HepG2 (cell line): Measurements from ENCODE around the gene PCSK6. TPM values are rescaled to one million over a fixed set of nuclear protein-coding genes. Genes with fewer than 3 reads are reported as not detected.

Experiments
- ATAC-seq: fragments of 200-7000 bp; cut with Tn5 transposase; 3 replicates; pipeline ENCODE4 v1.9.1; 2020; ENCODE audit warnings: mild to moderate bottlenecking, moderate library complexity
- BruUV-seq: library from RNA; stranded (reverse); fragments of 400-500 nt; replicated peaks from 2 replicates; lab custom pipeline; 2021; lab: Mats Ljungman, UMichigan
- CTCF ChIA-PET: fragments of 300-600 bp; formaldehyde crosslinking; extraction: SDS; loops from one replicate; lab custom pipeline; 2021; ENCODE audit warnings: low total read pairs, inconsistent platforms, low intra/inter-chr PET ratio; lab: Yijun Ruan, JAX
- POLR2A ChIA-PET: fragments of 350-600 bp; sonication (Branson Sonifier 250); formaldehyde crosslinking; loops from one replicate; lab custom pipeline; 2020; ENCODE audit warnings: antibody characterized with exemption, inconsistent platforms; lab: Yijun Ruan, JAX
- DNase-seq: peaks from one replicate; pipeline ENCODE4 v3.0.0-alpha.2; 2015; ENCODE audit warnings: low spot score
- FAIRE-seq: peaks from 3 replicates; lab custom pipeline; 2011; peaks lifted over from hg19 to GRCh38; lab: Jason Lieb, UNC
- H2AFZ ChIP-seq: one replicate; pipeline ENCODE4 v1.6.1; 2011; ENCODE audit warnings: low read length, inconsistent platforms
- H3K27ac ChIP-seq: fragments of 300-600 bp; 3 replicates; pipeline ENCODE4 v1.8.0; 2011; ENCODE audit warnings: mixed run types, mild to moderate bottlenecking, mixed read lengths, low read length, inconsistent platforms; ENCODE audit not compliant: insufficient read depth; ENCODE audit errors: extremely low read length
- H3K27me3 ChIP-seq, 2 experiments: fragments of 200-600 bp in 1 of 2; 2 replicates in 1 of 2; 3 replicates in 1 of 2; pipeline versions ENCODE4 v1.6.0 to v1.8.0; 2011; ENCODE audit warnings: low read length in 2 of 2, mild to moderate bottlenecking in 2 of 2, moderate library complexity in 2 of 2, inconsistent platforms in 1 of 2; ENCODE audit not compliant: insufficient read depth in 2 of 2, control insufficient read depth in 1 of 2
- H3K36me3 ChIP-seq, 2 experiments: fragments of 200-600 bp in 1 of 2; replicated peaks in 1 of 2; 2 replicates in 1 of 2; 3 replicates in 1 of 2; pipeline versions ENCODE4 v1.5.1 to v1.8.0; 2011; ENCODE audit warnings: low read length in 2 of 2, inconsistent platforms in 1 of 2; ENCODE audit not compliant: insufficient read depth in 2 of 2, control insufficient read depth in 1 of 2
- H3K4me1 ChIP-seq: 2 replicates; pipeline ENCODE4 v1.5.1; 2012; ENCODE audit warnings: low read length, inconsistent platforms; ENCODE audit not compliant: insufficient read depth
- H3K4me2 ChIP-seq: 2 replicates; pipeline ENCODE4 v1.6.0; 2011; ENCODE audit warnings: low read depth, low read length, inconsistent platforms
- H3K4me3 ChIP-seq, 3 experiments: fragments of 200-600 bp in 1 of 3; sonication (generic), shearing (Covaris generic) in 1 of 3; replicated peaks in 1 of 3; 2 replicates each; pipeline ENCODE4 v1.5.1; 2011 to 2016; ENCODE audit warnings: low read length in 3 of 3, inconsistent platforms in 2 of 3, low read depth in 2 of 3, mild to moderate bottlenecking in 2 of 3, control low read depth in 1 of 3, mixed read lengths in 1 of 3; ENCODE audit not compliant: insufficient read depth in 1 of 3
- H3K79me2 ChIP-seq: one replicate; pipeline ENCODE4 v1.6.1; 2011; ENCODE audit warnings: low read length, inconsistent platforms; ENCODE audit not compliant: insufficient read depth
- H3K9ac ChIP-seq: 2 replicates; pipeline ENCODE4 v1.6.0; 2011; ENCODE audit warnings: mild to moderate bottlenecking, low read depth, low read length, inconsistent platforms; ENCODE audit not compliant: insufficient read depth
- H3K9me3 ChIP-seq: 2 replicates; pipeline ENCODE4 v1.5.1; 2012; ENCODE audit warnings: mild to moderate bottlenecking, low read length
- H4K20me1 ChIP-seq: 2 replicates; pipeline ENCODE4 v1.6.0; 2011; ENCODE audit warnings: inconsistent platforms, mild to moderate bottlenecking, low read length, moderate library complexity; ENCODE audit not compliant: insufficient read depth
- HHEX ChIP-seq: IDR thresholded peaks from 2 replicates; pipeline ENCODE4 v1.6.1; 2016; ENCODE audit warnings: control low read depth
- JUNB ChIP-seq: sonication (generic); formaldehyde crosslinking; IDR thresholded peaks from 2 replicates; pipeline ENCODE4 v1.8.0; 2022; ENCODE audit warnings: missing genetic modification reagents, mild to moderate bottlenecking, borderline replicate concordance
- MAFK ChIP-seq, 2 experiments: IDR thresholded peaks in 1 of 2; conservative IDR thresholded peaks in 1 of 2; 2 replicates each; pipeline ENCODE4 v1.6.1; 2011; ENCODE audit warnings: improper control_type of control experiment in 2 of 2, low read length in 2 of 2
- MLLT10 ChIP-seq: sonication (generic); formaldehyde crosslinking; IDR thresholded peaks from 2 replicates; pipeline ENCODE4 v1.4.0; 2020; ENCODE audit warnings: missing genetic modification reagents
- TEAD2 ChIP-seq: sonication (generic); formaldehyde crosslinking; IDR thresholded peaks from 2 replicates; pipeline ENCODE4 v1.9.0; 2021; ENCODE audit warnings: missing genetic modification reagents
- THAP7 ChIP-seq: sonication (generic); formaldehyde crosslinking; IDR thresholded peaks from 2 replicates; pipeline ENCODE4 v1.8.1; 2023; ENCODE audit warnings: mild to moderate bottlenecking, missing genetic modification reagents
- TOPORS ChIP-seq: sonication (generic); formaldehyde crosslinking; IDR thresholded peaks from 2 replicates; pipeline ENCODE4 v1.8.0; 2023; ENCODE audit warnings: mild to moderate bottlenecking, missing genetic modification reagents
- YEATS2 ChIP-seq: sonication (generic); formaldehyde crosslinking; IDR thresholded peaks from 2 replicates; pipeline ENCODE4 v1.4.0; 2020; ENCODE audit warnings: missing genetic modification reagents, borderline replicate concordance
- ZMYM2 ChIP-seq: sonication (generic); formaldehyde crosslinking; IDR thresholded peaks from 2 replicates; pipeline ENCODE4 v1.8.0; 2022; ENCODE audit warnings: mild to moderate bottlenecking, missing genetic modification reagents
- ZNF138 ChIP-seq: sonication (generic); formaldehyde crosslinking; IDR thresholded peaks from 2 replicates; pipeline ENCODE4 v1.5.0; 2020; ENCODE audit warnings: mild to moderate bottlenecking, low read depth, missing genetic modification reagents
- ZNF180 ChIP-seq: sonication (generic); formaldehyde crosslinking; IDR thresholded peaks from 2 replicates; pipeline ENCODE4 v1.4.0; 2020; ENCODE audit warnings: low read depth, missing genetic modification reagents, borderline replicate concordance
- ZNF33B ChIP-seq: sonication (generic); formaldehyde crosslinking; IDR thresholded peaks from 2 replicates; pipeline ENCODE4 v1.5.1; 2020; ENCODE audit warnings: mild to moderate bottlenecking, missing genetic modification reagents
- WGBS: methylation state at CpG from one replicate; pipeline ENCODE4 v1.1.6; 2017; ENCODE audit warnings: low lambda C conversion rate; 5-methylcytosine and 5-hydroxymethylcytosine counted together
- in situ Hi-C: cut with HindIII; loops from 2 replicates; pipeline ENCODE4 v1.10.0; 2017; ENCODE audit warnings: low pct_unique_long_range_greater_than_20kb; ENCODE audit not compliant: extremely low pct_ligation_motif_present
- intact Hi-C: fragments of 100-400 bp; cut with micrococcal nuclease; formaldehyde crosslinking; loops from one replicate; pipeline ENCODE4 v1.10.0; 2022; ENCODE audit not compliant: unreplicated experiment
- polyA plus RNA-seq, 8 experiments: library from polyadenylated mRNA; depleted of rRNA in 3 of 8; stranded (reverse) in 7 of 8; unstranded in 1 of 8; fragments of >200 nt; fragmentation: Illumina TruSeq in 4 of 8; extraction: Trizol in 4 of 8; gene quantifications; 2 replicates each; pipeline versions ENCODE4 v1.2.1 to v1.2.3, GENCODE V29; 2011 to 2016; ENCODE audit warnings: low read depth in 4 of 8, missing spikeins in 1 of 8, mixed read lengths in 1 of 8; ENCODE audit not compliant: insufficient read depth in 1 of 8
- total RNA-seq, 5 experiments: library from RNA; depleted of rRNA; stranded (reverse); fragments of >200 nt; fragmentation: Illumina TruSeq; extraction: Trizol; gene quantifications; 2 replicates each; pipeline ENCODE4 v1.2.3, GENCODE V29; 2016; ENCODE audit warnings: low read depth in 1 of 5
- TF ChIP-seq, protein P1 (sequence below): sonication (generic); formaldehyde crosslinking; IDR thresholded peaks from 2 replicates; pipeline ENCODE4 v1.9.0; 2022; ENCODE audit warnings: missing genetic modification reagents, mild to moderate bottlenecking, borderline replicate concordance
- TF ChIP-seq, protein P2 (sequence below), 2 experiments: fragments of 450-650 bp in 1 of 2; sonication (generic) in 1 of 2; formaldehyde crosslinking in 1 of 2; IDR thresholded peaks; 2 replicates each; pipeline versions ENCODE4 v1.6.1 to v1.8.0; 2016 to 2022; ENCODE audit warnings: antibody characterized with exemption in 1 of 2, mild to moderate bottlenecking in 1 of 2, missing genetic modification reagents in 1 of 2

PCSK6 gene
- total and polyA plus RNA-seq, 2 of the 13 experiments (the other 11 are each of a cell fraction or from before 2014, with no cell fraction given): 56.5 to 155 TPM

DNA sequence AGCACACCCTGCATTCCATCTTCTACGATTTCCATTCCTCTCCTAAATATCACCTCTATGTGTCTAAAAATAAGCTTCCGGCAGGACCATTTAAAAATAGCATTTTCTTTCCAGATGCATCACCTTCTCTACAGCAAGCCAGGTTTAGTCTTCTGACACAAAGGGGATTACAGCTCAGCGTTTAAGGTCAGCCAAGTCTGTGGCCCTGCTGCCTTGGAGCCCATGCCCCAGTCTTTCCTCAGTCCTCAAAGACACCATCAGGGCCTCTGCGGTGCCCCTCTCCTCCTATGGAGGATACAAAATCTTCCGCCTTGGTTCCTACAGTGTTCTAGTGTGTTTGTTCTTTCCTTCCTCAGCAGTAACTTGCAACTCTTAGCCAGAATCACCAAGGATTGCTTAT, 216.0 kb downstream of the PCSK6 start:
- H3K4me2 ChIP-seq: no peak overlapping the region
- no peak for DNase-seq
- FAIRE-seq: no peak
- CTCF ChIA-PET: no interaction called here
- H3K27me3 ChIP-seq: no peaks in the 10 kb centered on the region; a peak in 1 of 5 replicates
- POLR2A ChIA-PET: no interaction called here
- no peaks in the 10 kb centered on the region for H3K9me3 ChIP-seq
- H3K9ac ChIP-seq: no peak overlapping the region
- in situ Hi-C loops (loop anchor here (25.0 kb wide), 2 partner anchors 361 to 611 kb away; partner anchors contain the start of gene LRRK1), intact Hi-C loops (no loop called here)
- peaks cover 14 to 52% of the 10 kb centered on the region in 2 experiments for H3K36me3 ChIP-seq
- peaks cover 20% of the 10 kb centered on the region for H3K79me2 ChIP-seq
- no peak for ATAC-seq
- no peak overlapping the region for H3K4me3 ChIP-seq
- H2AFZ ChIP-seq: no peak overlapping the region
- no peak overlapping the region for H3K27ac ChIP-seq
- BruUV-seq: no TSS peak
- WGBS: 77% methylated on average over 5 of the region's 5 CpGs
- H4K20me1 ChIP-seq: no peaks in the 10 kb centered on the region; the same call in 1 of the 2 replicates
- peaks cover 23% of the 10 kb centered on the region for H3K4me1 ChIP-seq
- TF ChIP-seq, protein P1, sequence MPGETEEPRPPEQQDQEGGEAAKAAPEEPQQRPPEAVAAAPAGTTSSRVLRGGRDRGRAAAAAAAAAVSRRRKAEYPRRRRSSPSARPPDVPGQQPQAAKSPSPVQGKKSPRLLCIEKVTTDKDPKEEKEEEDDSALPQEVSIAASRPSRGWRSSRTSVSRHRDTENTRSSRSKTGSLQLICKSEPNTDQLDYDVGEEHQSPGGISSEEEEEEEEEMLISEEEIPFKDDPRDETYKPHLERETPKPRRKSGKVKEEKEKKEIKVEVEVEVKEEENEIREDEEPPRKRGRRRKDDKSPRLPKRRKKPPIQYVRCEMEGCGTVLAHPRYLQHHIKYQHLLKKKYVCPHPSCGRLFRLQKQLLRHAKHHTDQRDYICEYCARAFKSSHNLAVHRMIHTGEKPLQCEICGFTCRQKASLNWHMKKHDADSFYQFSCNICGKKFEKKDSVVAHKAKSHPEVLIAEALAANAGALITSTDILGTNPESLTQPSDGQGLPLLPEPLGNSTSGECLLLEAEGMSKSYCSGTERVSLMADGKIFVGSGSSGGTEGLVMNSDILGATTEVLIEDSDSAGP: no peak
- TF ChIP-seq THAP7: no peak
- TF ChIP-seq ZMYM2: no peak
- no peak for TF ChIP-seq ZNF180 (CRISPR knock-in tag)
- TF ChIP-seq HHEX: no peak
- no peak for TF ChIP-seq TEAD2 (CRISPR knock-in tag)
- TF ChIP-seq ZNF33B (CRISPR knock-in tag): no peak
- no peak for TF ChIP-seq MAFK (conservative IDR thresholded peaks at IDR 0.05 in 1 of 2, IDR thresholded peaks at IDR 0.05 in 1 of 2; ENCODE audit: low read length in 2 of 2)
- no peak for TF ChIP-seq YEATS2 (CRISPR knock-in tag)
- no peak for TF ChIP-seq ZNF138
- TF ChIP-seq TOPORS (CRISPR knock-in tag): no peak
- TF ChIP-seq, protein P2, sequence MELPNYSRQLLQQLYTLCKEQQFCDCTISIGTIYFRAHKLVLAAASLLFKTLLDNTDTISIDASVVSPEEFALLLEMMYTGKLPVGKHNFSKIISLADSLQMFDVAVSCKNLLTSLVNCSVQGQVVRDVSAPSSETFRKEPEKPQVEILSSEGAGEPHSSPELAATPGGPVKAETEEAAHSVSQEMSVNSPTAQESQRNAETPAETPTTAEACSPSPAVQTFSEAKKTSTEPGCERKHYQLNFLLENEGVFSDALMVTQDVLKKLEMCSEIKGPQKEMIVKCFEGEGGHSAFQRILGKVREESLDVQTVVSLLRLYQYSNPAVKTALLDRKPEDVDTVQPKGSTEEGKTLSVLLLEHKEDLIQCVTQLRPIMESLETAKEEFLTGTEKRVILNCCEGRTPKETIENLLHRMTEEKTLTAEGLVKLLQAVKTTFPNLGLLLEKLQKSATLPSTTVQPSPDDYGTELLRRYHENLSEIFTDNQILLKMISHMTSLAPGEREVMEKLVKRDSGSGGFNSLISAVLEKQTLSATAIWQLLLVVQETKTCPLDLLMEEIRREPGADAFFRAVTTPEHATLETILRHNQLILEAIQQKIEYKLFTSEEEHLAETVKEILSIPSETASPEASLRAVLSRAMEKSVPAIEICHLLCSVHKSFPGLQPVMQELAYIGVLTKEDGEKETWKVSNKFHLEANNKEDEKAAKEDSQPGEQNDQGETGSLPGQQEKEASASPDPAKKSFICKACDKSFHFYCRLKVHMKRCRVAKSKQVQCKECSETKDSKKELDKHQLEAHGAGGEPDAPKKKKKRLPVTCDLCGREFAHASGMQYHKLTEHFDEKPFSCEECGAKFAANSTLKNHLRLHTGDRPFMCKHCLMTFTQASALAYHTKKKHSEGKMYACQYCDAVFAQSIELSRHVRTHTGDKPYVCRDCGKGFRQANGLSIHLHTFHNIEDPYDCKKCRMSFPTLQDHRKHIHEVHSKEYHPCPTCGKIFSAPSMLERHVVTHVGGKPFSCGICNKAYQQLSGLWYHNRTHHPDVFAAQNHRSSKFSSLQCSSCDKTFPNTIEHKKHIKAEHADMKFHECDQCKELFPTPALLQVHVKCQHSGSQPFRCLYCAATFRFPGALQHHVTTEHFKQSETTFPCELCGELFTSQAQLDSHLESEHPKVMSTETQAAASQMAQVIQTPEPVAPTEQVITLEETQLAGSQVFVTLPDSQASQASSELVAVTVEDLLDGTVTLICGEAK (IDR thresholded peaks at IDR 0.05): no peak
- TF ChIP-seq, protein P2 (CRISPR knock-in tag; IDR thresholded peaks at IDR 0.05): no peak
- TF ChIP-seq JUNB (CRISPR knock-in tag): no peak
- no peak for TF ChIP-seq MLLT10
